ENCODE results near the gene TENM3. TPM values are rescaled to one million over a fixed set of nuclear protein-coding genes. Genes with fewer than 3 reads are reported as not detected.

The TENM3 gene
- polyA plus RNA-seq, 1 of the 3 experiments (the other 2 are of a cell fraction) = 10.4 TPM

- ChIA-PET POLR2A (no interaction called here), CTCF (interaction anchor here (1.3 kb wide), 1 partner anchor 9 kb away, joined by 4 read pairs; no protein-coding TSS in a partner anchor)
- H2AFZ ChIP-seq (ENCODE audit: low read depth) = no peak overlapping the region
- no peak overlapping the region for H3K4me3 ChIP-seq (ENCODE audit: low read depth in 2 of 2, low read length in 1 of 2)
- H3K27me3 ChIP-seq (ENCODE audit: insufficient read depth) = no peaks in the 10 kb centered on the region
- H3K9ac ChIP-seq = no peak overlapping the region
- no peak overlapping the region for H3K4me2 ChIP-seq
- no peaks in the 10 kb centered on the region for H3K79me2 ChIP-seq (ENCODE audit: insufficient read depth)
- H3K9me3 ChIP-seq = no peaks in the 10 kb centered on the region
- no peaks in the 10 kb centered on the region for H3F3A ChIP-seq (replicated peaks; ENCODE audit: insufficient read depth)
- H3K36me3 ChIP-seq (replicated peaks in 1 of 2; ENCODE audit: control insufficient read depth in 1 of 2, insufficient read depth in 2 of 2, low read length in 1 of 2) = peaks cover 0 to 21% of the 10 kb centered on the region in 2 experiments
- no peak overlapping the region for H3K27ac ChIP-seq (ENCODE audit: low read depth in 2 of 2, low read length in 1 of 2)
- H3K9me2 ChIP-seq = no peaks in the 10 kb centered on the region
- DNase-seq = no peak
- TF ChIP-seq FOXM1 (IDR thresholded peaks at IDR 0.05; ENCODE audit: low read depth) = no peak
- no peak for TF ChIP-seq RAD21 (IDR thresholded peaks at IDR 0.05; ENCODE audit: low read length)
- TF ChIP-seq MAX (IDR thresholded peaks at IDR 0.05; ENCODE audit: low read depth) = no peak
- no peaks in the 10 kb centered on the region for H4K20me1 ChIP-seq (ENCODE audit: insufficient read depth)
- 80% methylated on average over 3 of the region's 6 CpGs for WGBS (ENCODE audit: low lambda C conversion rate)
- no peaks in the 10 kb centered on the region; a peak in 1 of 4 replicates for H3K4me1 ChIP-seq (ENCODE audit: control insufficient read depth in 1 of 2, insufficient read depth in 2 of 2, low read depth in 1 of 2, low read length in 1 of 2)
These were observed 543.8 kb downstream of the TENM3 start for GRCh38 chr4:182786991-182787390.

- H3K4me3 ChIP-seq (ENCODE audit: low read depth in 2 of 2, low read length in 1 of 2) = no peak overlapping the region
- H3K9me3 ChIP-seq = no peaks in the 10 kb centered on the region
- peaks cover 0 to 33% of the 10 kb centered on the region in 2 experiments for H3K36me3 ChIP-seq (replicated peaks in 1 of 2; ENCODE audit: control insufficient read depth in 1 of 2, insufficient read depth in 2 of 2, low read length in 1 of 2)
- no peak overlapping the region for H3K4me2 ChIP-seq
- no peak for TF ChIP-seq MEF2A (IDR thresholded peaks at IDR 0.05; ENCODE audit: borderline replicate concordance, low read depth)
- TF ChIP-seq ELF1 (IDR thresholded peaks at IDR 0.05) = no peak
- no peak for TF ChIP-seq TEAD4 (IDR thresholded peaks at IDR 0.05; ENCODE audit: borderline replicate concordance, insufficient read depth)
- TF ChIP-seq TAF1 (IDR thresholded peaks at IDR 0.05; ENCODE audit: borderline replicate concordance, low read depth, low read length) = no peak
- no peak for TF ChIP-seq GATA2 (CRISPR knock-in tag; IDR thresholded peaks at IDR 0.05)
- no peak for TF ChIP-seq ZBTB33 (IDR thresholded peaks at IDR 0.05; ENCODE audit: borderline replicate concordance, low read depth)
- no peak for TF ChIP-seq CHD2 (IDR thresholded peaks at IDR 0.05; ENCODE audit: low read length, partially characterized antibody)
- no peak for TF ChIP-seq YY1 (IDR thresholded peaks at IDR 0.05; ENCODE audit: low read depth)
- no peak for TF ChIP-seq IRF3 (IDR thresholded peaks at IDR 0.05; ENCODE audit: low read depth, low read length)
- no peak for TF ChIP-seq NRF1 (IDR thresholded peaks at IDR 0.05; ENCODE audit: low read depth, low read length)
- TF ChIP-seq SIN3A (IDR thresholded peaks at IDR 0.05; ENCODE audit: borderline replicate concordance, low read depth, low read length) = no peak
- no peak for TF ChIP-seq SMC3 (IDR thresholded peaks at IDR 0.05; ENCODE audit: low read depth, low read length)
- TF ChIP-seq FOXM1 (IDR thresholded peaks at IDR 0.05; ENCODE audit: low read depth) = no peak
- no peak for TF ChIP-seq USF1 (IDR thresholded peaks at IDR 0.05; ENCODE audit: borderline replicate concordance, low read depth)
- TF ChIP-seq CTCF (IDR thresholded peaks at IDR 0.05) = no peak
- TF ChIP-seq FOSL2 (IDR thresholded peaks at IDR 0.05; ENCODE audit: borderline replicate concordance, low read depth) = no peak
- TF ChIP-seq POLR2AphosphoS5 (IDR thresholded peaks at IDR 0.05; ENCODE audit: low read depth, low read length) = no peak
- TF ChIP-seq RFX5 (IDR thresholded peaks at IDR 0.05; ENCODE audit: low read length) = no peak
- H3K9ac ChIP-seq = no peak overlapping the region
- no peaks in the 10 kb centered on the region for H3F3A ChIP-seq (replicated peaks; ENCODE audit: insufficient read depth)
- no peaks in the 10 kb centered on the region for H3K9me2 ChIP-seq
- H4K20me1 ChIP-seq (ENCODE audit: insufficient read depth) = no peaks in the 10 kb centered on the region
- no peaks in the 10 kb centered on the region for H3K79me2 ChIP-seq (ENCODE audit: insufficient read depth)
- H3K27me3 ChIP-seq (ENCODE audit: insufficient read depth) = no peaks in the 10 kb centered on the region
- H2AFZ ChIP-seq (ENCODE audit: low read depth) = no peak overlapping the region
- 88% methylated on average over 7 of the region's 7 CpGs for WGBS (ENCODE audit: low lambda C conversion rate)
- no peak for DNase-seq
- no peak overlapping the region; a peak in 1 of 4 replicates for H3K27ac ChIP-seq (ENCODE audit: low read depth in 2 of 2, low read length in 1 of 2)
- no peaks in the 10 kb centered on the region; a peak in 1 of 4 replicates for H3K4me1 ChIP-seq (ENCODE audit: control insufficient read depth in 1 of 2, insufficient read depth in 2 of 2, low read depth in 1 of 2, low read length in 1 of 2)
- CTCF ChIA-PET = no interaction called here
- POLR2A ChIA-PET = no interaction called here
These were observed 545.0 kb downstream of the TENM3 start for GRCh38 chr4:182788201-182788600.
